ENCODE results near the gene STRA6. TPM values are rescaled to one million over a fixed set of nuclear protein-coding genes. Genes with fewer than 3 reads are reported as not detected.

The STRA6 gene, protein sequence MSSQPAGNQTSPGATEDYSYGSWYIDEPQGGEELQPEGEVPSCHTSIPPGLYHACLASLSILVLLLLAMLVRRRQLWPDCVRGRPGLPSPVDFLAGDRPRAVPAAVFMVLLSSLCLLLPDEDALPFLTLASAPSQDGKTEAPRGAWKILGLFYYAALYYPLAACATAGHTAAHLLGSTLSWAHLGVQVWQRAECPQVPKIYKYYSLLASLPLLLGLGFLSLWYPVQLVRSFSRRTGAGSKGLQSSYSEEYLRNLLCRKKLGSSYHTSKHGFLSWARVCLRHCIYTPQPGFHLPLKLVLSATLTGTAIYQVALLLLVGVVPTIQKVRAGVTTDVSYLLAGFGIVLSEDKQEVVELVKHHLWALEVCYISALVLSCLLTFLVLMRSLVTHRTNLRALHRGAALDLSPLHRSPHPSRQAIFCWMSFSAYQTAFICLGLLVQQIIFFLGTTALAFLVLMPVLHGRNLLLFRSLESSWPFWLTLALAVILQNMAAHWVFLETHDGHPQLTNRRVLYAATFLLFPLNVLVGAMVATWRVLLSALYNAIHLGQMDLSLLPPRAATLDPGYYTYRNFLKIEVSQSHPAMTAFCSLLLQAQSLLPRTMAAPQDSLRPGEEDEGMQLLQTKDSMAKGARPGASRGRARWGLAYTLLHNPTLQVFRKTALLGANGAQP
- not detected for total RNA-seq
- long read RNA-seq: 0 reads

DNA sequence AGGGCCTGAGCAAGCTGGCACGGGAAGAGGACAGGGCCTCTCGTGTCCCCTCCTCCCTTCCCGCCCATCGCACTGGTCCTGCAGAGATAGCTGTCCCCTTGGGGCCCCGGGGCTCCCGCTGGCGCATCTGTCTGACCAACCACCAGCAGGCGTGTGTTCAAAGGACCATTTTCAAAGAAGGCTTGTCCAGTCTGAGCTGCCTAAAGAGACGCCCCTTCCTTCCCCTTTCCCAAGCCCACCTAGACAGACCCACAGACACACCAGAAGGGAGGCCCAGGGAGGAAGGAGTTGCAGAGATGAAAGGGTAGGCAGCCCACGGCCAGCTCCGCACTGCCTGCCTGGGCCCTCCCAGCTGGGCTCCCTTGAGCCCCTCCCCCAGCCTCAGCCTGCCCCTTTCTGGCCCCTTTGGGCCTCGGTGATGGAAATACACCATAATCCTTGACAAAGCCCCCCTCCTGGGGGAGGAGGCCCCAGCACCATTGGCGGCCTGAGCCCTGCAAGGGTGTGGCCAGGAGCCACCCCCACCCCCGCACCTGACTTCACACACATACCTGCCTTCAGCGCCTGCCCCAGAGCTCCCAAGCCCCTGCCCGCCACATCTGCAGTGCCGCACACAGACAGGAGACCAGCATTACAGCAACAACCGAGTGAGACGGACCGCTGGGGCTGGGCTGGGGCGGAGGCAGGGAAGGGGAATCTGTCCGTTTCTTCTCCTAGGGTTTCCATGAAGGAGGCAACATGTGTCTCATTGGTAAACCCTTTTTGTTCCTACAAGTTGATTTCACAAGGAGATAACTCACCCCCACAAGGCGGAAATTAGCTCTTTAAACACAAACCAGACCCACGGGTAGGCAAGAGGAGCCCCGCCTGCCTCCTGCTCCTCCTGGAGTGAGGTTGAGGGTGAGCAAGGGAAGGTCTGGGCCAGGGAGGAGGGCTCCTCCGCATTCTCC is at the start of gene STRA6:
Gene STRA6, minus strand, starts transcription at position 336 of the 950 bp plus-strand sequence. CDS start 520 bp downstream, outside the sequence.
- no peak for ATAC-seq
- no peak for DNase-seq
- Histone ChIP-seq H3K27me3 (no peaks in the 10 kb centered on the region), H3K4me3 (no peak within 1 kb of the TSS), H3K27ac (no peak within 1 kb of the TSS), H3K4me1 (peaks cover 8% of the 10 kb centered on the region), H3K9me3 (no peaks in the 10 kb centered on the region), H3K36me3 (no peaks in the 10 kb centered on the region)
- intact Hi-C loops (cut with DNase I): no loop called here
- TF ChIP-seq, protein P1, sequence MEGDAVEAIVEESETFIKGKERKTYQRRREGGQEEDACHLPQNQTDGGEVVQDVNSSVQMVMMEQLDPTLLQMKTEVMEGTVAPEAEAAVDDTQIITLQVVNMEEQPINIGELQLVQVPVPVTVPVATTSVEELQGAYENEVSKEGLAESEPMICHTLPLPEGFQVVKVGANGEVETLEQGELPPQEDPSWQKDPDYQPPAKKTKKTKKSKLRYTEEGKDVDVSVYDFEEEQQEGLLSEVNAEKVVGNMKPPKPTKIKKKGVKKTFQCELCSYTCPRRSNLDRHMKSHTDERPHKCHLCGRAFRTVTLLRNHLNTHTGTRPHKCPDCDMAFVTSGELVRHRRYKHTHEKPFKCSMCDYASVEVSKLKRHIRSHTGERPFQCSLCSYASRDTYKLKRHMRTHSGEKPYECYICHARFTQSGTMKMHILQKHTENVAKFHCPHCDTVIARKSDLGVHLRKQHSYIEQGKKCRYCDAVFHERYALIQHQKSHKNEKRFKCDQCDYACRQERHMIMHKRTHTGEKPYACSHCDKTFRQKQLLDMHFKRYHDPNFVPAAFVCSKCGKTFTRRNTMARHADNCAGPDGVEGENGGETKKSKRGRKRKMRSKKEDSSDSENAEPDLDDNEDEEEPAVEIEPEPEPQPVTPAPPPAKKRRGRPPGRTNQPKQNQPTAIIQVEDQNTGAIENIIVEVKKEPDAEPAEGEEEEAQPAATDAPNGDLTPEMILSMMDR (IDR thresholded peaks at IDR 0.05): no peak

DNA sequence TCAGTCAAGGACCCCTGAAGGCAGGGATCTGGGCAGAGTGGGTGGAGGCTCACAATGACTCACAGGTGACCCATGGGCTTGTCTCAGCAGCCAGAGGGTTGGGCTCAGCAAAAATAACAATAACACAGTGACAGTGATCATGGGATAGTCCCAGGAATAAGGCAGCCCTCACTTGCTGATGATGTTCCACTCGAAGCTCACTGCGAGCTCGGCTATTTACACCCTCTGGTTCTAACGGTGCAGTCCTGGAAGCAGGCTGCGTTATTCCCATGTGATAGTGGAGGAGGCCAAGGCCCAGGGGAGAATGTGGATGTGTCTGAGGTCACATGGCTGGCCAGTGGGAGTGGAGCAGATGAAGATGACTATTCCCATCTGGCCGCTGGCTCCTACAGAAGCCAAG is 49.7 kb upstream of the STRA6 start:
- intact Hi-C loops (cut with DNase I): no loop called here

DNA sequence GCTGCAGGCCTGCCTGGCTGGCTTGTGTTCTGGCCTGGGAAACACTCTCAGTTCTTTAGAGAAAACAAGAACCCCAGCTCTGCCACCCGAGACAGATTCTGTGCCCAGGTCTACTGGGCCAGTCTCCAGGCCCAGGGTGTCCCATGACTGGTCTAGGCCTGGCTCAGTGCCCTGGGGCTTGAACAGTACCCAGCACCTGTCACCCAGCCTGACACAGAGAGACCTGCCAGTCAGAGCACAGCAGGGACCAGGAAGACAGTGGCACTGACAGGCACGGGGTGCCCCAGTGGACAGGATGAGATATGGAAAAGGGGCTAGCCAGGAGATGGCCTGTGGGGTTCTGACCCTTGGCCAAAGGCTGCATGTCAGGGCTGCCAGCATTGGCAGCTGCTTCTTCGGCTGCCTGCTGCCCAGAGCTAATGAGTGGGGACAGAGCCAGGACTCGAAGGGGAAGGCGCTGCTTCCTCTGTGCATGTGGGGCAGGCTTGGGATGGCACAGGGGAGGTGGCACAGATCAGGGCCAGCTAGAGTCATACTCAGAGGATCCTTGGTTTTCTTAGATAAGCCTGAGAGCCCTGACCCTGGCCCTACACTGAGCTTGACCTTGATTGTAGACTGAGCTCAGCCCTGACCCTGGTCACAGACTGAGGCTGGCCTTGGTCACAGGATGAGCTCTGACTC is 48.7 kb upstream of the STRA6 start:
- H3K4me3 ChIP-seq: no peak overlapping the region
- TF ChIP-seq, protein P1 (IDR thresholded peaks at IDR 0.05): no peak
- DNase-seq (no peak), ATAC-seq (peak; percentile 31)
- peaks cover 8% of the 10 kb centered on the region for H3K27me3 ChIP-seq
- no peaks in the 10 kb centered on the region for H3K4me1 ChIP-seq
- no peak overlapping the region for H3K27ac ChIP-seq
- intact Hi-C loops (cut with DNase I): no loop called here
- no peaks in the 10 kb centered on the region for H3K36me3 ChIP-seq
- no peaks in the 10 kb centered on the region for H3K9me3 ChIP-seq

More for the DNA sequence above, 49.7 kb upstream of the STRA6 start:
- no peak for ATAC-seq
- H3K4me1 ChIP-seq: no peaks in the 10 kb centered on the region
- no peak overlapping the region for H3K27ac ChIP-seq
- H3K4me3 ChIP-seq: no peak overlapping the region
- no peaks in the 10 kb centered on the region for H3K36me3 ChIP-seq
- DNase-seq: no peak
- no peaks in the 10 kb centered on the region for H3K9me3 ChIP-seq
- TF ChIP-seq, protein P1 (IDR thresholded peaks at IDR 0.05): no peak
- peaks cover 7% of the 10 kb centered on the region for H3K27me3 ChIP-seq

DNA sequence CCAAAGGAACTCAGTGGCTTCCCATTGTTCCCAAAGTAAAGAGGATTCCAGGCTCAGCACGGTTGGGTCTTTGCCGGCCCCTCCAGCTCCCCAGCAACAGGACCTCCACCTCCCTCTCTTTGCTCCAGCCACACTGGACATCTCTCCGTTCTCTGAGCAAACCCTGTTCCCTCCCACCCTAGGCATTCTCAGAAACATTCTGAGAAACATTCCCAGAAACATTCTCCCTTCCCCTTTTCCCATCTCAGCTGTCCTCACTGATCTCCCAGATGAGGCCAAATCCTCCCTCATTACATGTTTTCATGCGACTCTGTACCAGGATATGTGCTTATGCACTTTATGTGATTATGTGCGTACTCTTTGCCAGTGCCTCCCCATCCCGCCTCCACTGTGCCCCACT is 47.7 kb upstream of the STRA6 start:
- TF ChIP-seq, protein P1 (IDR thresholded peaks at IDR 0.05): no peak
- H3K4me1 ChIP-seq: peaks cover 3% of the 10 kb centered on the region
- no peak overlapping the region for H3K27ac ChIP-seq
- peaks cover 13% of the 10 kb centered on the region for H3K27me3 ChIP-seq
- DNase-seq: no peak
- H3K36me3 ChIP-seq: no peaks in the 10 kb centered on the region
- intact Hi-C loops (cut with DNase I): no loop called here
- no peaks in the 10 kb centered on the region for H3K9me3 ChIP-seq
- no peak overlapping the region for H3K4me3 ChIP-seq
- no peak for ATAC-seq
